ENCODE data around the gene MAML2. TPM values are rescaled to one million over a fixed set of nuclear protein-coding genes. Genes with fewer than 3 reads are reported as not detected.

MAML2 gene
- total RNA-seq, 2 experiments from 2014 or later, result 14.7 to 15.5 TPM

DNA sequence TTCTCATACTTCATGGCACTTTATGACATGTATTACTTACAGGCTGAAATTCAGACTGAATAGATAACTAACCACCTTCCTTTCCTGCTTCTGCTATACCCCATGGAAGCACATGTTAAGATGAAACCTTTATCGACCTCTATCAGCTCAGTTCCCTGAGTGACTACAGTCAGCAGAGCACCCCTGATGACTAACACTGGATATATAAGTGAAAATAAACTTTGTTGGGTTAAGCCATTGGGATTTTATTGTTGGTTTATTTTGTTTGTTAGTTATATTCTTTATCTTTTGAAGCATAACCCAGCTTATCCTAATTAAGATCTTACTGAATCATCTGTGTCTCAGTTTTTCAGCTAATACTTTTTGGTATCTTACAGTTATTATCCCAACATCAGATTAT lies 23.0 kb upstream of the MAML2 start:
- Mint-ChIP-seq H3K27ac (no peak overlapping the region), H3K36me3 (ENCODE audit: low read depth) (peaks cover 37% of the 10 kb centered on the region), H3K9me3 (ENCODE audit: insufficient read depth) (no peaks in the 10 kb centered on the region), H3K4me3 (no peak overlapping the region), H3K27me3 (ENCODE audit: low read depth) (no peaks in the 10 kb centered on the region), H3K4me1 (ENCODE audit: low read depth) (no peaks in the 10 kb centered on the region)
- ChIA-PET CTCF (interaction anchor here (2.0 kb wide), 1 partner anchor 23 kb away, joined by 12 read pairs; the partner anchor contains the start of gene MAML2), POLR2A (no interaction called here)
- DNase-seq (no peak), ATAC-seq (no peak)

DNA sequence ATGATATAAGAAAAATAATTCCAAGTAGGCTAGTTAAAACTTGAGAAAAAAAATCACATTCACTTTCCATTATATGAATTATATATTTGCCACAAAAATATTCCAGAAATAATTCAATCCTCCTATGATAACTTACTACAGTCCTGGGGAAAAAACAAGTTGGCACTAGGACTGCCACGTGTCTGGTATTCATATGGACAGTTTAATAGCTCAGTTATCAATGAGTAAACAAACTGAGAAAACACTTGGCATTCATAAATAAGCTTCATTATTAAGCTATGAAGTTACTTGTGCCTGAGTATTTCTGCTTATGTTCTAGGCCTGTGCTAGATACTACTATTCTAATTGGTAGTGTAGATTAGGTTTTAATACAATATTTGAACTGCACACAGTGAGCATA lies 22.5 kb upstream of the MAML2 start:
- H3K4me3 Mint-ChIP-seq, result no peak overlapping the region
- no peak for DNase-seq
- H3K27ac Mint-ChIP-seq, result no peak overlapping the region
- no peaks in the 10 kb centered on the region for H3K9me3 Mint-ChIP-seq (ENCODE audit: insufficient read depth)
- H3K27me3 Mint-ChIP-seq (ENCODE audit: low read depth), result no peaks in the 10 kb centered on the region
- ChIA-PET POLR2A (no interaction called here), CTCF (interaction anchor here (2.0 kb wide), 1 partner anchor 22 kb away, joined by 12 read pairs; the partner anchor contains the start of gene MAML2)
- no peak for ATAC-seq
- H3K4me1 Mint-ChIP-seq (ENCODE audit: low read depth), result no peaks in the 10 kb centered on the region
- peaks cover 36% of the 10 kb centered on the region for H3K36me3 Mint-ChIP-seq (ENCODE audit: low read depth)

DNA sequence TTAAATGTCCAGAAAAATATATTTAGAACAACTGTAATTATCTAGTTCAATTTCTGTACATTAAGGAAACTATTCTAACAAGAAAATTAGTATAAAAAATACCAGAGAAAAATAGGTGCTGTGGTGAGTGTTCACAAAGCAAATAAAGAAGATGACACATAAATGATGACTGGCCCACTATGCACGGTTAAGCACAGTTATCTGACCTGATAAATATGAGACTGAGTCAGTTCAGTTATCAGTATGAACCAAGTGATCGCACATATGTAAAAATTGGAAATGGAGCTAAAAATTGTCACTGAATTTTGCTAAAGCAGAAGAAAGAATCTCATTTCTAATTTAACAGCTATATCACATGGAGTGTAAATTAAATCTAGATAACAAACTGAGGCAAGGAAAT lies 18.8 kb upstream of the MAML2 start:
- ATAC-seq, result no peak
- no peaks in the 10 kb centered on the region for H3K9me3 Mint-ChIP-seq (ENCODE audit: insufficient read depth)
- POLR2A ChIA-PET, result no interaction called here
- DNase-seq, result no peak
- CTCF ChIA-PET, result interaction anchor here (0.9 to 1.1 kb wide), 2 partner anchors 19 to 140 kb away, joined by 3 read pairs; partner anchors contain the start of gene MAML2
- no peak overlapping the region for H3K4me3 Mint-ChIP-seq
- H3K36me3 Mint-ChIP-seq (ENCODE audit: low read depth), result peaks cover 39% of the 10 kb centered on the region
- peaks cover 22% of the 10 kb centered on the region for H3K4me1 Mint-ChIP-seq (ENCODE audit: low read depth)
- no peaks in the 10 kb centered on the region for H3K27me3 Mint-ChIP-seq (ENCODE audit: low read depth)
- no peak overlapping the region for H3K27ac Mint-ChIP-seq

DNA sequence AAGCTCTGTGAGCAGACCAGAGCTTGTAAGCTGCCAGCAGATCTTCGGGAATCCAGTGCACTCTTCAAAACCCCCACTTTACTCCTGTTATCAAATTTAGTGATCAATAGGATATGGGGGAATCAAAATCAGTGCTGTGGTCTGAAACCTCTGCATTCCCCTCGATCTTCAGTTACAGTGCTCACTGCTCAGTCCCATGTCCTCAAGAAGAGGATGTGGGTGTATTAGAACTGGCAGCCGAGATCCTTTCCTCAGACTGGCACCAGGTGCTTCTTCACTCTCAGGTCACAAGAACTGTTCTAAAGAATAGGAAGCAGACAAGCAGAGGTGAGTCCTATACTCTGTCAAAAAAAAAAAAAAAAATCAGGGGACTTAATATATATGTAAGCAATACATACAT lies 15.3 kb upstream of the MAML2 start:
- Mint-ChIP-seq H3K27ac (peak overlapping the region; percentile 13), H3K36me3 (ENCODE audit: low read depth) (peaks cover 59% of the 10 kb centered on the region), H3K4me3 (peak overlapping the region; percentile 43), H3K4me1 (ENCODE audit: low read depth) (peaks cover 25% of the 10 kb centered on the region), H3K27me3 (ENCODE audit: low read depth) (no peaks in the 10 kb centered on the region), H3K9me3 (ENCODE audit: insufficient read depth) (no peaks in the 10 kb centered on the region)
- DNase-seq (no peak), ATAC-seq (peak; percentile 49)
- ChIA-PET CTCF (interaction anchor here (1.4 to 2.2 kb wide), 2 partner anchors 15 to 18 kb away, joined by 5 to 18 read pairs; partner anchors contain the start of gene MAML2), POLR2A (no interaction called here)

DNA sequence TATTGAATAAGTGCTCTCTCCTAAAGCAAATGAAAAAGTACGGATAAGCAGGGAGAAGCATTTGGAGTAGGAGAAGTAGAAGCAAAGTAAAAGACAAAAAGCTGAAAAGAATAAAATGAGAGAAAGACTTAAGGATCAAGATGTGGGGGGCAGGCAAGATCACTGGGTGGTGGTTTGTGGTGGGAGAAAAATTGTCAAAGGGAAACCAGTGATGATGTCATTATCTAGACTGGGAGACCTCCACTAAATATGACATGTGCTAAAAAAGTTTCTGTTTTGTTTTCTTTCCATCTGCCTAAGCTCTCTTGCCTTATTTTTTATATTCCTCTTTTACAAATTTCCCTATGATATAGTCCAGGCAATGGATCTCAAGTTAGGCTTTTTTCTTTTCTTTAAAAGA lies 14.8 kb upstream of the MAML2 start:
- POLR2A ChIA-PET, result no interaction called here
- peaks cover 59% of the 10 kb centered on the region for H3K36me3 Mint-ChIP-seq (ENCODE audit: low read depth)

DNA sequence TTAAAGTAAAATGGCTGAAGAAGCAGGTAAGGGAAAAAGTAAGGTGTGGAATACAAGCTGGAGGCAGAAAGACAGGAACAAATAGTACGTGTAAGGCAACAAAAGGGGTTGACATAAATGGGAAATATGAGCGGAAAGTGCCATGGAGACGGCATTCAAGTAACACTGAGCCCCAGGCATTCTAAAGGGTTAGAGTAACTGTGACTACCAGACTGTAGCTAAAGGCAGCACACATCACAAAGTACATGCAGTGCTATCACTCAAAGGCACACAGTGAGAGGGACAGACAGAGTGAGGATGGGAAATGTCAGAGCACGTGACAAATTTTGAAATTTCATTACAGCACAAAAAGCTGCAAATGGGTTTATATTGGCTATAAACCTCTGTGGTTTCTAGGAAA lies 13.9 kb upstream of the MAML2 start:
- peaks cover 59% of the 10 kb centered on the region for H3K36me3 Mint-ChIP-seq (ENCODE audit: low read depth)
- no peaks in the 10 kb centered on the region for H3K27me3 Mint-ChIP-seq (ENCODE audit: low read depth)
- ATAC-seq, result no peak
- DNase-seq, result no peak
- H3K4me3 Mint-ChIP-seq, result no peak overlapping the region
- no peak overlapping the region for H3K27ac Mint-ChIP-seq
- ChIA-PET POLR2A (no interaction called here), CTCF (interaction anchor here (1.2 to 2.2 kb wide), 3 partner anchors 13 to 265 kb away, joined by 3 to 18 read pairs (median 5); partner anchors contain the start of gene MAML2)
- H3K4me1 Mint-ChIP-seq (ENCODE audit: low read depth), result peaks cover 25% of the 10 kb centered on the region
- H3K9me3 Mint-ChIP-seq (ENCODE audit: insufficient read depth), result no peaks in the 10 kb centered on the region

More for the DNA sequence above, 14.8 kb upstream of the MAML2 start:
- Mint-ChIP-seq H3K27me3 (ENCODE audit: low read depth) (no peaks in the 10 kb centered on the region), H3K27ac (peak overlapping the region; percentile 13), H3K9me3 (ENCODE audit: insufficient read depth) (no peaks in the 10 kb centered on the region), H3K4me1 (ENCODE audit: low read depth) (peaks cover 25% of the 10 kb centered on the region), H3K4me3 (peak overlapping the region; percentile 43)
- CTCF ChIA-PET, result interaction anchor here (1.2 to 2.2 kb wide), 3 partner anchors 14 to 266 kb away, joined by 3 to 18 read pairs (median 5); partner anchors contain the start of gene MAML2
- DNase-seq (peak; percentile 40), ATAC-seq (peak; percentile 87)

DNA sequence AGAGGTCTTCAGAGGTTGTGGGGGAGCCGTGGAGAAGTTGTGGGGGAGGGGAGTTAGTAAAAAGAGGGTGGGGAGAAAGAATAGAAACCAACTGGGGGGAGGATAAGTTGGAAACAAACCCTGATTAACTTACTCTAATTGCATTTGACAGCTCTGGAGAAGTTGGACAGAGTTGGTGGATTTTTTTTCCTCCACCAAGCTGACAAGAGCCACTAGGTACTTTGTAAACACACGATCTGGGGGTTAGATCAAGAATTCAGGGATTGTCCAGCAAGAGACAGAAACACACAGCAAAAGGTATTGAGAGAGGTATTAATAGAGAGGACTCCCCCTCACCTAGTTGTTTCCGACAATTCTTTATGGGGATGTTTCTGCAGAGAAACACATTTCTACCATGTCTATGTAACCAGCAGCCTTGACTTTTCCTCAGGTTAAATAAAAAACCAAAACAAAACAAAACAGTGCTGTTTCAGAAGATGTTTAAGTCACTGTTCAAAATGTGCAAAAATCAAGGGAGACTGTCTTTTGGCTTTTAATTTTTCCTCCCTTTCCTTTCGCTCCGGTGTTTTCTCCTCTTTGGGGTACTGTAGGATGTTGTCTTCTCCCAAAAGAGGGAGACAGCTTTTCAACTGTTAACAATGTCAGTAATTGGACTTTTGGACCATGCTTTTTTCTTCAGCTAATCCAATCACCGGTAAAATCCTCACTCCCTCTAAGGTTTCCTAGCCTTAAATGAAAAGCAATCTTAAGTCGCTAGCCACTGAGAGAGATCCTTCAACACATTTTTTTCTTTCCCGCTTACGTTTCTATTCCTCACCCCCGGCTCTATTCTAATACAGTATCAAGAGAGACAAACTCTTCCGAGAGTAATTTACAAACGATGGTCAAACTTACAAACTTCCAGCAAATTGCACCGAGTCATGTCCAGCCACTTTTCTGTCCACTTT lies 708 bp downstream of the MAML2 start:
- no peaks in the 10 kb centered on the region for H3K9me3 Mint-ChIP-seq (ENCODE audit: insufficient read depth)
- peak overlapping the region; percentile 91 for H3K4me3 Mint-ChIP-seq
- peaks cover 39% of the 10 kb centered on the region for H3K4me1 Mint-ChIP-seq (ENCODE audit: low read depth)
- no peak for ATAC-seq
- H3K27me3 Mint-ChIP-seq (ENCODE audit: low read depth), result no peaks in the 10 kb centered on the region
- peaks cover 17% of the 10 kb centered on the region for H3K36me3 Mint-ChIP-seq (ENCODE audit: low read depth)
- ChIA-PET POLR2A (interaction anchor here (0.6 to 4.6 kb wide), 29 partner anchors 12 to 552 kb away, joined by 3 to 36 read pairs (median 4); partner anchors contain the start of genes CCDC82, CEP57, FAM76B and JRKL), CTCF (interaction anchor here (0.6 to 11.4 kb wide), 125 partner anchors 8 to 637 kb away, joined by 3 to 171 read pairs (median 6); partner anchors contain the start of genes CCDC82 and JRKL)
- peak overlapping the region; percentile 95 for H3K27ac Mint-ChIP-seq
- no peak for DNase-seq

DNA sequence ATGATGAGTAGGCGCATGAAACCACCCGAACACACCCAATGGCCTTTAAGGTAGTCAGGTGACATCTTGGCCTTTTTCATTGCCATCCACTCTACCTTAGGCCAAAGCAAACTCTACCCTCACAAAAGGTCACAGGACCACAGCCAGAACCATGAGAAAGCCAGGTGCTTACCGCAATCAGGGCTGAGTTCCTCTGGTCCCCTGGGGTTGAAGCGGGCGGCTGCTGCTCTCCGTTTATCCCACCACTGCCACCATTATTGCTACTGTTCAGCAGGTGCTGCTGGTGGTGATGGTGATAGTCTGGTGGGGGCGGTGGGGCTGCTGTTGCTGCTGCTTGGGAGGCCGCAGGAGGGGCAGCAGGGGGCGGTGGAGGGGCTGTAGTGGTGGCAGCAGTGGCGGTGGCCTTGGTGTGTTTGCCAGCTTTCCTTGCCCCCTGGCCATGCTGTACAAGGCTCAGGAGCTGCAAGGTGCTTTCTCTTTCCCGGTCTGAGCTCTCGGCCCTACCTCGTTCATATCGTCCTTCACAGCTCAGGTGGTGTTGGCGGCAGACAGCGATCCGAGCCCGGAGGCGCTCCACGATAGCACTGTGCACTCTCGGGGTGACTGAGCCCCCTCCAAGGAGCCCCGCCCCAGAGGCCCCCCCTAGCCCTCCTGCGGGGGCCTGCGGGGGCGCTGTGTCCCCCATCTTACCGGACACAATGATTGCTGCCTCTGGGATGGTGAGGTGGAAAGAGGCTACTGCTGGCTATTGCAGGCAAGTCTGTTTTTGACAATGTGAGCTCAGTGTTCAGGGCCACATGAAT lies 1.6 kb downstream of the MAML2 start:
- Mint-ChIP-seq H3K36me3 (ENCODE audit: low read depth) (peaks cover 19% of the 10 kb centered on the region), H3K4me1 (ENCODE audit: low read depth) (peaks cover 47% of the 10 kb centered on the region), H3K9me3 (ENCODE audit: insufficient read depth) (no peaks in the 10 kb centered on the region), H3K27ac (peak overlapping the region; percentile 95), H3K4me3 (peak overlapping the region; percentile 91), H3K27me3 (ENCODE audit: low read depth) (no peaks in the 10 kb centered on the region)
- peak; percentile 65 for ATAC-seq
- ChIA-PET POLR2A (interaction anchor here (0.6 to 4.6 kb wide), 25 partner anchors 12 to 551 kb away, joined by 3 to 36 read pairs (median 4); partner anchors contain the start of genes CCDC82, CEP57, FAM76B and JRKL), CTCF (interaction anchor here (0.6 to 11.4 kb wide), 53 partner anchors 10 to 506 kb away, joined by 3 to 171 read pairs (median 10); partner anchors contain the start of gene CCDC82)
- DNase-seq, result peak; percentile 82

DNA sequence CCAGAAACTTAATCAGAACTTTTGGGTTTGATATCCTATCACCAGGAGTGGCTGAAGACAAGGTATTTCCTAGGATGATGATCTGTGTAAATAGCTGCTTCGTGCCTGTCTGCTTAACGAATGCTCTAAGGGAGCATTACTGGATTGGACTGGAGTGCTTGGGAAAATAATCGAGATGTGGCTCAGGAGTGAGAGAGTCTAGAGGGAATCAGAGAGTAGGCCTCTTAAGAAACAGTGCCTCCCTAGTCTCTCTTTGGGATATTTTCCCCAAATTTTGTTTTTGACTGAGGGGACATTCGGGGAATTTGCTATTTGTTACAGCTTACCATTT lies 2.5 kb downstream of the MAML2 start:
- Mint-ChIP-seq H3K4me3 (peak overlapping the region; percentile 91), H3K27me3 (ENCODE audit: low read depth) (no peaks in the 10 kb centered on the region), H3K9me3 (ENCODE audit: insufficient read depth) (no peaks in the 10 kb centered on the region), H3K36me3 (ENCODE audit: low read depth) (peaks cover 25% of the 10 kb centered on the region), H3K4me1 (ENCODE audit: low read depth) (peaks cover 54% of the 10 kb centered on the region), H3K27ac (peak overlapping the region; percentile 95)
- DNase-seq, result no peak
- ATAC-seq, result no peak
- ChIA-PET POLR2A (interaction anchor here (1.0 to 4.6 kb wide), 9 partner anchors 30 to 550 kb away, joined by 3 to 36 read pairs (median 5); partner anchors contain the start of genes CCDC82, CEP57, FAM76B and JRKL), CTCF (interaction anchor here (0.7 to 11.4 kb wide), 29 partner anchors 9 to 504 kb away, joined by 3 to 171 read pairs (median 10); no protein-coding TSS in a partner anchor)

DNA sequence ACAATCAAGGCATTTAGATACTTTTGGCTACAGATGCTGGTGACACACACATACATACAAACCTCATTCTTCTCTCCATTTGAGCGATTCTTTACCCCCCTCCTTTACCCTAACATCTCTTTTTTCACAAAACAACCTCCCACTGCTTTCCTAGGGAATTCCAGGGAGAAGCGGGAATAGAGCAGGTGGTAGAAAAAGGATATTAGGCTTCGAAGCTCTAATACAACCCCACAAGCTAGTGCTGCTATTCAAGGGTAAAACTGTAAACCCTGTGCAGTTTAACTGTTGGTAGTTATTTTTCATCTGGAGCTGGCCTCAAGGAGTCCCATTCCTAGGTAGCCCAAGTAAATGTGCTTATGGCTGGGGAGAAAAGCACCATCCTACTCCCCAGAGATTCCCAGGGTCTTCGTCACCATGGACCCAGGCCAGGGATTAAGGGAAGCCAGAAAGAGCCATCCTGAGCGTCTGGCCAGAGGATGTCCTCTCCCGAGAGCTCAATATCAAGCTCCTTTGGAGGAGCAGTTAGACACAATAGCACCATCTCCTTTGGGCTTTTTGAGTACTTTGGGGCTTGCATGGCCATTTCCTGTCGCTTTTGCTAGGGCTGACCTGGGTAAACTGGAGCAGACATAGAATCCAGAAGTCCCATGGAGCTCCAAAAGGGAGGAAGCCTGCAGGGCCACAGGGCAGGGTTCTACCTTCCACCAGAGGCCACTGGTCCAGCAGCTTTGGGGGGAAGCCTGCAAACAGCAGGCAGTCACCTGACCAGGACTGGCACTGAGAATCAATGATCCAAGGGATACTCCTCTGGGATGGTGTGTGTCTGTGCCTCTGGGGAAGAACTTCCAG lies 3.1 kb downstream of the MAML2 start:
- Mint-ChIP-seq H3K4me3 (peak overlapping the region; percentile 91), H3K4me1 (ENCODE audit: low read depth) (peaks cover 57% of the 10 kb centered on the region), H3K27me3 (ENCODE audit: low read depth) (no peaks in the 10 kb centered on the region), H3K9me3 (ENCODE audit: insufficient read depth) (no peaks in the 10 kb centered on the region), H3K27ac (peak overlapping the region; percentile 95), H3K36me3 (ENCODE audit: low read depth) (peaks cover 28% of the 10 kb centered on the region)
- ATAC-seq (no peak), DNase-seq (no peak)
- ChIA-PET POLR2A (interaction anchor here (0.6 to 4.6 kb wide), 14 partner anchors 25 to 1271 kb away, joined by 3 to 36 read pairs (median 4); partner anchors contain the start of genes CCDC82, CEP57, FAM76B and JRKL), CTCF (interaction anchor here (0.7 to 11.4 kb wide), 32 partner anchors 9 to 504 kb away, joined by 3 to 171 read pairs (median 7); no protein-coding TSS in a partner anchor)

Measured in activated CD8-positive, alpha-beta T cell treated with anti-CD3 and anti-CD28 coated beads, Interleukin-2, amount 10 ng/mL, durations not matched to agents 7 days and 5 days (primary cell).